HepG2 (cell line): Measurements from ENCODE around the gene KCNMA1. TPM values are rescaled to one million over a fixed set of nuclear protein-coding genes. Genes with fewer than 3 reads are reported as not detected.

Experiments
- ATAC-seq: fragments of 200-7000 bp; cut with Tn5 transposase; 3 replicates; pipeline ENCODE4 v1.9.1; 2020; ENCODE audit warnings: mild to moderate bottlenecking, moderate library complexity
- BruUV-seq: library from RNA; stranded (reverse); fragments of 400-500 nt; replicated peaks from 2 replicates; lab custom pipeline; 2021; lab: Mats Ljungman, UMichigan
- CTCF ChIA-PET: fragments of 300-600 bp; formaldehyde crosslinking; extraction: SDS; loops from one replicate; lab custom pipeline; 2021; ENCODE audit warnings: low total read pairs, inconsistent platforms, low intra/inter-chr PET ratio; lab: Yijun Ruan, JAX
- POLR2A ChIA-PET: fragments of 350-600 bp; sonication (Branson Sonifier 250); formaldehyde crosslinking; loops from one replicate; lab custom pipeline; 2020; ENCODE audit warnings: antibody characterized with exemption, inconsistent platforms; lab: Yijun Ruan, JAX
- DNase-seq: peaks from one replicate; pipeline ENCODE4 v3.0.0-alpha.2; 2015; ENCODE audit warnings: low spot score
- FAIRE-seq: peaks from 3 replicates; lab custom pipeline; 2011; peaks lifted over from hg19 to GRCh38; lab: Jason Lieb, UNC
- H2AFZ ChIP-seq: one replicate; pipeline ENCODE4 v1.6.1; 2011; ENCODE audit warnings: low read length, inconsistent platforms
- H3K27ac ChIP-seq: fragments of 300-600 bp; 3 replicates; pipeline ENCODE4 v1.8.0; 2011; ENCODE audit warnings: mixed run types, mild to moderate bottlenecking, mixed read lengths, low read length, inconsistent platforms; ENCODE audit not compliant: insufficient read depth; ENCODE audit errors: extremely low read length
- H3K27me3 ChIP-seq, 2 experiments: fragments of 200-600 bp in 1 of 2; 2 replicates in 1 of 2; 3 replicates in 1 of 2; pipeline versions ENCODE4 v1.6.0 to v1.8.0; 2011; ENCODE audit warnings: low read length in 2 of 2, mild to moderate bottlenecking in 2 of 2, moderate library complexity in 2 of 2, inconsistent platforms in 1 of 2; ENCODE audit not compliant: insufficient read depth in 2 of 2, control insufficient read depth in 1 of 2
- H3K36me3 ChIP-seq, 2 experiments: fragments of 200-600 bp in 1 of 2; replicated peaks in 1 of 2; 2 replicates in 1 of 2; 3 replicates in 1 of 2; pipeline versions ENCODE4 v1.5.1 to v1.8.0; 2011; ENCODE audit warnings: low read length in 2 of 2, inconsistent platforms in 1 of 2; ENCODE audit not compliant: insufficient read depth in 2 of 2, control insufficient read depth in 1 of 2
- H3K4me1 ChIP-seq: 2 replicates; pipeline ENCODE4 v1.5.1; 2012; ENCODE audit warnings: low read length, inconsistent platforms; ENCODE audit not compliant: insufficient read depth
- H3K4me2 ChIP-seq: 2 replicates; pipeline ENCODE4 v1.6.0; 2011; ENCODE audit warnings: low read depth, low read length, inconsistent platforms
- H3K4me3 ChIP-seq, 3 experiments: fragments of 200-600 bp in 1 of 3; sonication (generic), shearing (Covaris generic) in 1 of 3; replicated peaks in 1 of 3; 2 replicates each; pipeline ENCODE4 v1.5.1; 2011 to 2016; ENCODE audit warnings: low read length in 3 of 3, inconsistent platforms in 2 of 3, low read depth in 2 of 3, mild to moderate bottlenecking in 2 of 3, control low read depth in 1 of 3, mixed read lengths in 1 of 3; ENCODE audit not compliant: insufficient read depth in 1 of 3
- H3K79me2 ChIP-seq: one replicate; pipeline ENCODE4 v1.6.1; 2011; ENCODE audit warnings: low read length, inconsistent platforms; ENCODE audit not compliant: insufficient read depth
- H3K9ac ChIP-seq: 2 replicates; pipeline ENCODE4 v1.6.0; 2011; ENCODE audit warnings: mild to moderate bottlenecking, low read depth, low read length, inconsistent platforms; ENCODE audit not compliant: insufficient read depth
- H3K9me3 ChIP-seq: 2 replicates; pipeline ENCODE4 v1.5.1; 2012; ENCODE audit warnings: mild to moderate bottlenecking, low read length
- H4K20me1 ChIP-seq: 2 replicates; pipeline ENCODE4 v1.6.0; 2011; ENCODE audit warnings: inconsistent platforms, mild to moderate bottlenecking, low read length, moderate library complexity; ENCODE audit not compliant: insufficient read depth
- ARNT2 ChIP-seq: sonication (generic); formaldehyde crosslinking; IDR thresholded peaks from 2 replicates; pipeline ENCODE4 v1.8.0; 2022; ENCODE audit warnings: mild to moderate bottlenecking, low read depth, missing genetic modification reagents, moderate library complexity
- ATF7-NPFF ChIP-seq: sonication (generic); formaldehyde crosslinking; IDR thresholded peaks from 2 replicates; pipeline ENCODE4 v1.8.1; 2023; ENCODE audit warnings: mild to moderate bottlenecking, low read depth, missing genetic modification reagents, moderate library complexity
- KDM5A ChIP-seq: fragments of 200-600 bp; sonication (generic); IDR thresholded peaks from 2 replicates; pipeline ENCODE4 v1.7.0; 2018; ENCODE audit warnings: antibody characterized with exemption, mild to moderate bottlenecking, low read length, borderline replicate concordance
- NAIF1 ChIP-seq: sonication (generic); formaldehyde crosslinking; IDR thresholded peaks from 2 replicates; pipeline ENCODE4 v1.5.0; 2020; ENCODE audit warnings: mild to moderate bottlenecking, missing genetic modification reagents, borderline replicate concordance
- NFKBIZ ChIP-seq: IDR thresholded peaks from 2 replicates; pipeline ENCODE4 v1.6.1; 2018; ENCODE audit warnings: missing genetic modification reagents, missing compliant biosample characterization
- PHB2 ChIP-seq: fragments of 450-650 bp; IDR thresholded peaks from 2 replicates; pipeline ENCODE4 v1.6.1; 2018; ENCODE audit not compliant: partially characterized antibody
- POGK ChIP-seq: sonication (generic); formaldehyde crosslinking; conservative IDR thresholded peaks from 2 replicates; pipeline ENCODE4 v1.8.0; 2022; ENCODE audit warnings: mild to moderate bottlenecking, moderate library complexity, missing genetic modification reagents
- THAP8 ChIP-seq: sonication (generic); formaldehyde crosslinking; IDR thresholded peaks from 2 replicates; pipeline ENCODE4 v1.5.1; 2020; ENCODE audit warnings: missing genetic modification reagents, mild to moderate bottlenecking, borderline replicate concordance
- ZNF562 ChIP-seq: sonication (generic); formaldehyde crosslinking; IDR thresholded peaks from 2 replicates; pipeline ENCODE4 v1.8.0; 2022; ENCODE audit warnings: missing genetic modification reagents, borderline replicate concordance
- ZNF646 ChIP-seq: sonication (generic); formaldehyde crosslinking; IDR thresholded peaks from 2 replicates; pipeline ENCODE4 v1.9.0; 2021; ENCODE audit warnings: mild to moderate bottlenecking, missing genetic modification reagents
- ZNF761 ChIP-seq: sonication (generic); formaldehyde crosslinking; conservative IDR thresholded peaks from 2 replicates; pipeline ENCODE4 v1.4.0; 2020; ENCODE audit warnings: mild to moderate bottlenecking, missing genetic modification reagents
- ZSCAN20 ChIP-seq: sonication (generic); formaldehyde crosslinking; IDR thresholded peaks from 2 replicates; pipeline ENCODE4 v1.4.0; 2020; ENCODE audit warnings: missing genetic modification reagents, mild to moderate bottlenecking, borderline replicate concordance
- ZSCAN5A ChIP-seq: sonication (generic); formaldehyde crosslinking; IDR thresholded peaks from 2 replicates; pipeline ENCODE4 v1.8.0; 2022; ENCODE audit warnings: mild to moderate bottlenecking, missing genetic modification reagents, borderline replicate concordance
- WGBS: methylation state at CpG from one replicate; pipeline ENCODE4 v1.1.6; 2017; ENCODE audit warnings: low lambda C conversion rate; 5-methylcytosine and 5-hydroxymethylcytosine counted together
- in situ Hi-C: cut with HindIII; loops from 2 replicates; pipeline ENCODE4 v1.10.0; 2017; ENCODE audit warnings: low pct_unique_long_range_greater_than_20kb; ENCODE audit not compliant: extremely low pct_ligation_motif_present
- intact Hi-C: fragments of 100-400 bp; cut with micrococcal nuclease; formaldehyde crosslinking; loops from one replicate; pipeline ENCODE4 v1.10.0; 2022; ENCODE audit not compliant: unreplicated experiment
- polyA plus RNA-seq, 8 experiments: library from polyadenylated mRNA; depleted of rRNA in 3 of 8; stranded (reverse) in 7 of 8; unstranded in 1 of 8; fragments of >200 nt; fragmentation: Illumina TruSeq in 4 of 8; extraction: Trizol in 4 of 8; gene quantifications; 2 replicates each; pipeline versions ENCODE4 v1.2.1 to v1.2.3, GENCODE V29; 2011 to 2016; ENCODE audit warnings: low read depth in 4 of 8, missing spikeins in 1 of 8, mixed read lengths in 1 of 8; ENCODE audit not compliant: insufficient read depth in 1 of 8
- total RNA-seq, 5 experiments: library from RNA; depleted of rRNA; stranded (reverse); fragments of >200 nt; fragmentation: Illumina TruSeq; extraction: Trizol; gene quantifications; 2 replicates each; pipeline ENCODE4 v1.2.3, GENCODE V29; 2016; ENCODE audit warnings: low read depth in 1 of 5

The KCNMA1 gene
- total and polyA plus RNA-seq, 2 of the 13 experiments (the other 11 are each of a cell fraction or from before 2014, with no cell fraction given), result 0.02 TPM; not detected in 1

GRCh38 chr10:77393411-77393810, 244.2 kb downstream of the KCNMA1 start:
- no peaks in the 10 kb centered on the region for H3K36me3 ChIP-seq
- H3K27me3 ChIP-seq, result peaks cover 0 to 7% of the 10 kb centered on the region in 2 experiments; a peak in 2 of 5 replicates
- DNase-seq, result no peak
- no peak overlapping the region for H3K4me3 ChIP-seq
- H3K27ac ChIP-seq, result no peak overlapping the region
- no peaks in the 10 kb centered on the region for H4K20me1 ChIP-seq
- H3K4me2 ChIP-seq, result no peak overlapping the region
- no peaks in the 10 kb centered on the region for H3K9me3 ChIP-seq
- CTCF ChIA-PET, result no interaction called here
- BruUV-seq, result no TSS peak
- no peak overlapping the region for H3K9ac ChIP-seq
- no peaks in the 10 kb centered on the region for H3K4me1 ChIP-seq
- intact Hi-C loops, result loop anchor here (5.0 kb wide), 1 partner anchor 249 kb away; no protein-coding TSS in a partner anchor
- no peak for ATAC-seq
- POLR2A ChIA-PET, result no interaction called here
- H2AFZ ChIP-seq, result no peak overlapping the region
- H3K79me2 ChIP-seq, result no peaks in the 10 kb centered on the region
- in situ Hi-C loops, result loop anchor here (5.0 kb wide), 1 partner anchor 249 kb away; no protein-coding TSS in a partner anchor
- WGBS, result 20% methylated on average over 3 of the region's 3 CpGs
- FAIRE-seq, result no peak
- TF ChIP-seq ARNT2 (CRISPR knock-in tag) (no peak), NAIF1 (CRISPR knock-in tag) (no peak), ZNF646 (CRISPR knock-in tag) (no peak), THAP8 (CRISPR knock-in tag) (no peak), PHB2 (no peak), ZNF562 (no peak), ZNF761 (CRISPR knock-in tag) (no peak), NFKBIZ (CRISPR knock-in tag) (no peak), ZSCAN20 (CRISPR knock-in tag) (no peak), ZSCAN5A (no peak), POGK (CRISPR knock-in tag) (no peak), ATF7-NPFF (CRISPR knock-in tag) (no peak), KDM5A (no peak)
